NT2/D1 (cell line): Measurements from ENCODE around the gene ACAP2.

Experiments used
- SUZ12 ChIP-seq: IDR thresholded peaks from 2 replicates; pipeline ENCODE4 v1.6.1; 2011; ENCODE audit not compliant: insufficient read length, insufficient read depth; ENCODE audit errors: extremely low read depth
- YY1 ChIP-seq: IDR thresholded peaks from 2 replicates; pipeline ENCODE4 v1.6.1; 2011; ENCODE audit not compliant: insufficient read length, insufficient read depth

GRCh38 chr3:195259154-195259474 is 183.7 kb downstream of the ACAP2 start:
- TF ChIP-seq YY1 (no peak), SUZ12 (no peak)
